Measurements from ENCODE around the gene RHOT2. TPM values are rescaled to one million over a fixed set of nuclear protein-coding genes. Genes with fewer than 3 reads are reported as not detected.

The RHOT2 gene
- total and polyA plus RNA-seq, 2 of the 8 experiments (the other 6 are each of a cell fraction or from before 2014, with no cell fraction given), result 149 to 194 TPM

- no peak for TF ChIP-seq SP4 (IDR thresholded peaks at IDR 0.05; ENCODE audit: low read length)
Observed at GRCh38 chr16:668519-669171, 713 bp downstream of the RHOT2 start (continued).

Data from H1 (cell line).